Activated CD8-positive, alpha-beta memory T cell treated with anti-CD3 and anti-CD28 coated beads for 24 hours (primary cell): ENCODE results near the gene FBXO4.

ENCODE experiments used
- DNase-seq: peaks from one replicate; pipeline ENCODE4 v3.0.0-alpha.2; 2020

FBXO4 gene

GRCh38 chr5:41985945-41986695, 61.0 kb downstream of the FBXO4 start:
- no peak for DNase-seq
